Bronchial epithelial cell (primary cell): ENCODE measurements around the gene CFAP46. TPM values are rescaled to one million over a fixed set of nuclear protein-coding genes. Genes with fewer than 3 reads are reported as not detected.

Experiments used
- DNase-seq: peaks from one replicate; pipeline ENCODE4 v3.0.0-alpha.2; 2010; ENCODE audit warnings: low read depth
- FAIRE-seq: peaks from 2 replicates; lab custom pipeline; 2011; peaks lifted over from hg19 to GRCh38; lab: Jason Lieb, UNC
- H3K27me3 ChIP-seq: 2 replicates; pipeline ENCODE4 v1.5.1; 2011; ENCODE audit warnings: low read length; ENCODE audit not compliant: control insufficient read depth, insufficient read depth
- H3K36me3 ChIP-seq: 2 replicates; pipeline ENCODE4 v1.5.1; 2011; ENCODE audit warnings: low read length; ENCODE audit not compliant: control insufficient read depth, insufficient read depth
- H3K4me3 ChIP-seq: 2 replicates; pipeline ENCODE4 v1.5.1; 2011; ENCODE audit warnings: mild to moderate bottlenecking, low read depth, low read length, control low read depth
- total RNA-seq: library from RNA; depleted of rRNA; stranded (reverse); fragments of >200 nt; gene quantifications from 2 replicates; pipeline ENCODE4 v1.2.1, GENCODE V29; 2014
- TF ChIP-seq, protein P1 (sequence below): IDR thresholded peaks from 2 replicates; pipeline ENCODE4 v1.5.1; 2011; ENCODE audit warnings: mild to moderate bottlenecking, moderate library complexity, low read length, control low read depth, inconsistent platforms; ENCODE audit not compliant: insufficient read depth, severe bottlenecking

Gene CFAP46
- total RNA-seq, 1 donor from 2014 or later: 0.26 TPM

DNA sequence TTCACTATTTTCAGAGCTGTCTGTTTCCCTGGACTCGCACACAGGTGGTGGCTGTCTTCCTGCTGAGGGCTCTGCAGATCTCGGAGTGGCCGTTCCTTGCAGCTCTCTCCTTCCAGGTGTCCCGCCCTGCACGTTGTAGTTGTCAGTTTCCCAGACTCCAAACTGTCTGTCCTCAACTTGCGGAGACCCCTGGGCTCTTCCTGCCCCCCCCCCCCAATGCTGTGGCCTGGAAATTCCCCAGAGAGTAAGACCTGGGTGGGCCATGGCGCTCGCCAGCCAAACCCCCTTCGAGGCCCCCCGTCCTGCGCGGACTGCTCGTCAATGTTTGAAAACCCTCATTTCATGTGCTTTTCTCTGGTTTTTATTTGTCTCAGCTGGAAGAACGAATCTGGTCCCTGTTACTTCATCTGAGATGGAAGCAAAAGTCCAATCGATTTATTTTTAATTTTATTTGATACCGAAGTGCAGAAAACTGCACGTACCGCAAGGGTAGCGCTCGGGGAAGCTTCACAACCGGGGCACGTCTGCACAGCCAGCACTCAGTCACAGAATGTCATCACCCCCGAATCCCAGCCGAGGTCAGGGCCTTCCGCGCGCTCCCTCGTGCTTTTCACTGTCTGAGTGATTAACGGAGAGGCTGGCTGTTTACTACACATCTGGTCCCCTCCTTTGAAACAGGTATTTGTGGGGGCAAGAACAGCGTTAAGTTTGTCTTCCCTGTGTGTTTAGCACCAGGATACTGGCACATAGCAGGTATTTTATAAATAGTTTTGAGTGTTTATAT lies 110.0 kb downstream of the CFAP46 start:
- no peak for DNase-seq
- TF ChIP-seq, protein P1, sequence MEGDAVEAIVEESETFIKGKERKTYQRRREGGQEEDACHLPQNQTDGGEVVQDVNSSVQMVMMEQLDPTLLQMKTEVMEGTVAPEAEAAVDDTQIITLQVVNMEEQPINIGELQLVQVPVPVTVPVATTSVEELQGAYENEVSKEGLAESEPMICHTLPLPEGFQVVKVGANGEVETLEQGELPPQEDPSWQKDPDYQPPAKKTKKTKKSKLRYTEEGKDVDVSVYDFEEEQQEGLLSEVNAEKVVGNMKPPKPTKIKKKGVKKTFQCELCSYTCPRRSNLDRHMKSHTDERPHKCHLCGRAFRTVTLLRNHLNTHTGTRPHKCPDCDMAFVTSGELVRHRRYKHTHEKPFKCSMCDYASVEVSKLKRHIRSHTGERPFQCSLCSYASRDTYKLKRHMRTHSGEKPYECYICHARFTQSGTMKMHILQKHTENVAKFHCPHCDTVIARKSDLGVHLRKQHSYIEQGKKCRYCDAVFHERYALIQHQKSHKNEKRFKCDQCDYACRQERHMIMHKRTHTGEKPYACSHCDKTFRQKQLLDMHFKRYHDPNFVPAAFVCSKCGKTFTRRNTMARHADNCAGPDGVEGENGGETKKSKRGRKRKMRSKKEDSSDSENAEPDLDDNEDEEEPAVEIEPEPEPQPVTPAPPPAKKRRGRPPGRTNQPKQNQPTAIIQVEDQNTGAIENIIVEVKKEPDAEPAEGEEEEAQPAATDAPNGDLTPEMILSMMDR: no peak
- no peak overlapping the region for H3K4me3 ChIP-seq
- no peaks in the 10 kb centered on the region for H3K27me3 ChIP-seq
- no peaks in the 10 kb centered on the region for H3K36me3 ChIP-seq
- FAIRE-seq: no peak

DNA sequence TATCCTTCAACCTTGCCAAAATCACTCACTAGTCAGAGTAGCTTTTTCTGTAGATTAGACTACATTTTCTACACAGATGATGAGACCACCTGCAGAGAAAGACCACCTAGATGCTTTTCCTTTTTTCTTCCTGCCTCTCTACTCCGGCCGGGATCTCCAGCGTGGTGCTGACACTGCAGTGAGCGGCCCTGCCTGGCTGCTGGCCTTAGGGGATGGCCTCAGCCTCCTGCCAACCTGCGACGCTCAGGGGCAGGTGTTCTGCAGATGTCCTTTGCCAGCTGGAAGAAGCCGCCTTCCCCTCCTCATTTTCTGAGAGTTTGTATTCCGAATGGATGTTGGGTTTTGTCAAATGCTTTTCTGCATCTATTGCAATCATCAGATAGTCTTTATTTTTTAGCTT lies 113.0 kb downstream of the CFAP46 start:
- no peaks in the 10 kb centered on the region for H3K27me3 ChIP-seq
- H3K36me3 ChIP-seq: no peaks in the 10 kb centered on the region
- DNase-seq (no peak), FAIRE-seq (no peak)
- TF ChIP-seq, protein P1: no peak
- no peak overlapping the region for H3K4me3 ChIP-seq

DNA sequence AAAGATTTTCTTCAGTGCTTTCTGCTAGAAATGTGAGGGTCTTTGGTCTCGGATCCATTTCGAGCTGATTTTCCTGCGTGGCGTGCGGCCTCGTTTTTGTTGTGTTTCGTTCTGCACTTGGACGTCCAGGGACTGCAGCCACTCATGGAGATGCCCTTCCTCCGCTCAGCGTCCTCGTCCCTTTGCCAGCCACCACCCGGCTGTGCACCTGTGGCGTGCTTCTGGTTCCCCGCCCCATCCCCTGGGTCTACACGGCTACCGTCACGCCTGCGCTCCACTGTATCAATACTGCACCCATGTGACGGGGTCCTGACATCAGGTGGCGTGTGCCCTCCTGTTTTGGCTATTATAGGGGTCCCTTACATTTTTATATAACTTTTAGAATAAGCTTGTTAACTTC lies 113.7 kb downstream of the CFAP46 start:
- DNase-seq (no peak), FAIRE-seq (no peak)
- no peak overlapping the region for H3K4me3 ChIP-seq
- no peaks in the 10 kb centered on the region for H3K36me3 ChIP-seq
- TF ChIP-seq, protein P1: no peak
- no peaks in the 10 kb centered on the region for H3K27me3 ChIP-seq

DNA sequence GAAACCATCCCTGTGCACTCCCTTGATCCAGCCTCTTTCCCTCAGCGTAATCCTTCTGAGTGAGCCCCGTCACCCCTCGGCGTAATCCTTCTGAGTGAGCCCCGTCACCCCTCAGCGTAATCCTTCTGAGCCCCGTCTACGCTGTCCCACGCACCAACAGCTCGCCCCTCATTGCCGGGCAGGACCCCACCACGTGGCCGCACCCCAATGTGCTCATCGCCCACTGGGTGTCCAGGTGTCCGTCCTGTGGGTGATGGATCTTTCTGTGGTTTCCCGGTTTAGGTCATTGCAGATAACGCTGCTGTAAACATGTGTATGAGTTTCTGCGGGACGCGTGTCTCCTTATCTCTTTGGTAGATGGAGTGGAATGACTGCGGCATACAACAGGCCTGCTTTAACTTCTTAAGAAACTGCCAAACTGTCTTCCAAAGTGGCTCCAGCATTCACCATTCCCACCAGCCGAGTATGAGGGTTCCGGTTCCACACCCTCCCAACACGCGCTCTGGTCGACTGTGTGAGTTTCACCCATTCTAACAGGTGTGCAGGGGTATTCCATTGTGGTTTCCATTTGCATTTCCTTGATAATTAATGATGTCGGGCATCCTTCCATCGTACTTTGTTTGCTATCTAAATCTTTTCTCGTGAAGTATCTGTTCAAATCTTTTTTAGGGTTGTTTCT lies 114.4 kb downstream of the CFAP46 start:
- FAIRE-seq: no peak
- DNase-seq: no peak
- TF ChIP-seq, protein P1: no peak

DNA sequence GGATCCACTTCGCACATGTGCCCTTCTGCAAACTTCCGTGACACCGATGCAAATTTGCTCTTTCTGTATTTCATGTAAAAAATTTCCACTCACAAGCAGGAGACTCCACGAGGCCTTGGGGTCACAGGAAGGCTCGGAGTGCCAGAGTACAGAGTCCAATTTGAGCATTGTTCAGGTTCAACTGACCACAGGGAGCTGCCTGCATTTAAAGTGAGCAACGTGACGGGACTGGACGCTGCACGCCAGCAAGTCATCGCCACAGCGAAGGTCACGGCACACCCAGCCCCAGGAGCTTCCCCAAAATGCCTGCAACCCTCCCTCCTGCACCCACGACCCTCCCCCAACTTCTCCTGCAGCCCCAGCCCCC lies 115.0 kb downstream of the CFAP46 start:
- H3K27me3 ChIP-seq: no peaks in the 10 kb centered on the region
- TF ChIP-seq, protein P1: no peak
- no peaks in the 10 kb centered on the region for H3K36me3 ChIP-seq
- DNase-seq: no peak
- FAIRE-seq: no peak
- no peak overlapping the region for H3K4me3 ChIP-seq

More for the DNA sequence above, 114.4 kb downstream of the CFAP46 start:
- H3K27me3 ChIP-seq: no peaks in the 10 kb centered on the region
- no peak overlapping the region for H3K4me3 ChIP-seq
- no peaks in the 10 kb centered on the region for H3K36me3 ChIP-seq
